Measurements from ENCODE around the gene SLCO4C1. TPM values are rescaled to one million over a fixed set of nuclear protein-coding genes. Genes with fewer than 3 reads are reported as not detected.
"Not testable (repeated sequence)": the region's sequence is repeated elsewhere in the genome, so short reads cannot be mapped to it uniquely, and the experiment has no call there.

Gene SLCO4C1, protein sequence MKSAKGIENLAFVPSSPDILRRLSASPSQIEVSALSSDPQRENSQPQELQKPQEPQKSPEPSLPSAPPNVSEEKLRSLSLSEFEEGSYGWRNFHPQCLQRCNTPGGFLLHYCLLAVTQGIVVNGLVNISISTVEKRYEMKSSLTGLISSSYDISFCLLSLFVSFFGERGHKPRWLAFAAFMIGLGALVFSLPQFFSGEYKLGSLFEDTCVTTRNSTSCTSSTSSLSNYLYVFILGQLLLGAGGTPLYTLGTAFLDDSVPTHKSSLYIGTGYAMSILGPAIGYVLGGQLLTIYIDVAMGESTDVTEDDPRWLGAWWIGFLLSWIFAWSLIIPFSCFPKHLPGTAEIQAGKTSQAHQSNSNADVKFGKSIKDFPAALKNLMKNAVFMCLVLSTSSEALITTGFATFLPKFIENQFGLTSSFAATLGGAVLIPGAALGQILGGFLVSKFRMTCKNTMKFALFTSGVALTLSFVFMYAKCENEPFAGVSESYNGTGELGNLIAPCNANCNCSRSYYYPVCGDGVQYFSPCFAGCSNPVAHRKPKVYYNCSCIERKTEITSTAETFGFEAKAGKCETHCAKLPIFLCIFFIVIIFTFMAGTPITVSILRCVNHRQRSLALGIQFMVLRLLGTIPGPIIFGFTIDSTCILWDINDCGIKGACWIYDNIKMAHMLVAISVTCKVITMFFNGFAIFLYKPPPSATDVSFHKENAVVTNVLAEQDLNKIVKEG
- total RNA-seq (1.0 TPM), polyA plus RNA-seq (0.75 TPM)
- long read RNA-seq, donor 1, result 0 reads
- long read RNA-seq, donor 2, result 0 reads
- long read RNA-seq, donor 3, result 0 reads
- long read RNA-seq, donor 4, result 0 reads
- long read RNA-seq, donor 5, result 0 reads
- long read RNA-seq, donor 6, result 0 reads
- long read RNA-seq, donor 7, result 0 reads
- long read RNA-seq, donor 8, result 0 reads
- long read RNA-seq, donor 9, result 0 reads
- long read RNA-seq, donor 10, result 0 reads

GRCh38 chr5:102296178-102296817, at the start of gene SLCO4C1:
TSS of gene SLCO4C1 (minus strand) at chr5:102296284. CDS start at chr5:102296262, 22 bp downstream.
- Histone ChIP-seq H3K27ac (ENCODE audit: low read depth in 1 of 2, low read length in 1 of 2) (peak within 1 kb of the TSS; percentile 33 to 79), H3K4me3 (ENCODE audit: low read length in 2 of 2) (peak within 1 kb of the TSS; percentile 51 to 61), H3K9me3 (ENCODE audit: control insufficient read depth in 2 of 2, insufficient read depth in 1 of 2, low read length in 1 of 2) (peaks cover 0 to 5% of the 10 kb centered on the region in 2 donors), H3K27me3 (ENCODE audit: control insufficient read depth in 2 of 2, insufficient read depth in 1 of 2, low read length in 1 of 2) (peaks cover 0 to 3% of the 10 kb centered on the region in 2 donors), H3K4me1 (ENCODE audit: control insufficient read depth in 2 of 2, insufficient read depth in 2 of 2, low read length in 2 of 2) (peaks cover 7 to 11% of the 10 kb centered on the region in 2 donors), H3K36me3 (ENCODE audit: control insufficient read depth in 2 of 2, insufficient read depth in 2 of 2, low read length in 1 of 2) (no peaks in the 10 kb centered on the region)
- DNase-seq (ENCODE audit: low read depth in 6 of 9, low spot score in 9 of 9), result peak; percentile 43 to 90 (median 76)
- WGBS, result 3% methylated on average over 42 of the region's 42 CpGs

- Histone ChIP-seq H3K36me3 (ENCODE audit: control insufficient read depth in 2 of 2, insufficient read depth in 2 of 2, low read length in 1 of 2) (no peaks in the 10 kb centered on the region), H3K27me3 (ENCODE audit: control insufficient read depth in 2 of 2, insufficient read depth in 1 of 2, low read length in 1 of 2) (no peaks in the 10 kb centered on the region), H3K4me1 (ENCODE audit: control insufficient read depth in 2 of 2, insufficient read depth in 2 of 2, low read length in 2 of 2) (no peaks in the 10 kb centered on the region), H3K4me3 (ENCODE audit: low read length in 2 of 2) (no peak overlapping the region), H3K27ac (ENCODE audit: low read depth in 1 of 2, low read length in 1 of 2) (no peak overlapping the region), H3K9me3 (ENCODE audit: control insufficient read depth in 2 of 2, insufficient read depth in 1 of 2, low read length in 1 of 2) (no peaks in the 10 kb centered on the region)
- DNase-seq (ENCODE audit: low read depth in 6 of 9, low spot score in 9 of 9), result no peak
- WGBS, result 88% methylated on average over 2 of the region's 2 CpGs
Observed at GRCh38 chr5:102341681-102342288, 45.7 kb upstream of the SLCO4C1 start.

GRCh38 chr5:102324714-102325113, 28.6 kb upstream of the SLCO4C1 start:
- no peak for DNase-seq (ENCODE audit: low read depth in 6 of 9, low spot score in 9 of 9)
- Histone ChIP-seq H3K36me3 (ENCODE audit: control insufficient read depth in 2 of 2, insufficient read depth in 2 of 2, low read length in 1 of 2) (no peaks in the 10 kb centered on the region), H3K4me1 (ENCODE audit: control insufficient read depth in 2 of 2, insufficient read depth in 2 of 2, low read length in 2 of 2) (no peaks in the 10 kb centered on the region), H3K27me3 (ENCODE audit: control insufficient read depth in 2 of 2, insufficient read depth in 1 of 2, low read length in 1 of 2) (no peaks in the 10 kb centered on the region), H3K27ac (ENCODE audit: low read depth in 1 of 2, low read length in 1 of 2) (no peak overlapping the region), H3K4me3 (ENCODE audit: low read length in 2 of 2) (no peak overlapping the region), H3K9me3 (ENCODE audit: control insufficient read depth in 2 of 2, insufficient read depth in 1 of 2, low read length in 1 of 2) (peaks cover 0 to 3% of the 10 kb centered on the region in 2 donors)
- 97% methylated on average over 2 of the region's 2 CpGs for WGBS

DNA sequence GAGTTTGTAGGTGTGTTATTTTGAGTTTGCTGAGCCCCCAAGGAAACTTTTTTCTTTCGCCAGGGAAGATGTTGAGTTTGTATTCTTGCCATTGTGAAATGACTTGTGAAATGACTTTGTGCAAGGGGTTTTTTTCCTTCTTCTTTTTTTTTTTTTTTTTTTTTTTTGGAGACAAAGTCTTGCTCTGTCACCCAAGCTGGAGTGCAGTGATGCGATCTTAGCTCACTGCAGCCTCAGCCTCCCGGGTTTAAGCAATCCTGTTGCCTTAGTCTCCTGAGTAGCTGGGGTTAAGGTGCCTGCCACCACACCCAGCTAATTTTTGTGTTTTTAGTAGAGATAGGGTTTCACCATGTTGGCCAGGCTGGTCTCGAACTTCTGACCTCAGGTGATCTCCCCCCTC, 22.7 kb upstream of the SLCO4C1 start:
- H3K27ac ChIP-seq (ENCODE audit: low read depth in 1 of 2, low read length in 1 of 2); H3K9me3 ChIP-seq (ENCODE audit: control insufficient read depth in 2 of 2, insufficient read depth in 1 of 2, low read length in 1 of 2); H3K36me3 ChIP-seq (ENCODE audit: control insufficient read depth in 2 of 2, insufficient read depth in 2 of 2, low read length in 1 of 2); H3K27me3 ChIP-seq (ENCODE audit: control insufficient read depth in 2 of 2, insufficient read depth in 1 of 2, low read length in 1 of 2); H3K4me1 ChIP-seq (ENCODE audit: control insufficient read depth in 2 of 2, insufficient read depth in 2 of 2, low read length in 2 of 2); DNase-seq (ENCODE audit: low read depth in 6 of 9, low spot score in 9 of 9); H3K4me3 ChIP-seq (ENCODE audit: low read length in 2 of 2): not testable (repeated sequence)
- WGBS, result 94% methylated on average over 4 of the region's 4 CpGs

DNA sequence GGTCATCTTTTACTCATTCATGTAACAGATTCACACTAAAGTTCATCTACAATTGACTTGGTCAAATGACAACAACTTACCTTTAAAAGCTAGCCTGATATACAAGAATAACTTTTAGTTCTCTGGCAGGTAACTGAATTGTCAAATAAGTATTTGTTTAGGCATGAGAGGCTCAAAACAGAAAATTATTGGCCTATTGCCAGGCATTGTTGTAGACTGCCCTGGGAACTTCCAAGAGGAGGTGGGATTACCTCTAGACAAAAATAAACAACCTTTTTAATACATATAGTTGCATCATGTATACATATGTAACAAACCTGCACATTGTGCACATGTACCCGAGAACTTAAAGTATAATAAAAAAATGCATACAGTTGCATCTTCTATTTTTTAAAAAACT, 18.2 kb upstream of the SLCO4C1 start:
- no peaks in the 10 kb centered on the region for H3K9me3 ChIP-seq (ENCODE audit: control insufficient read depth in 2 of 2, insufficient read depth in 1 of 2, low read length in 1 of 2)
- no peak for DNase-seq (ENCODE audit: low read depth in 6 of 9, low spot score in 9 of 9)
- no peak overlapping the region for H3K27ac ChIP-seq (ENCODE audit: low read depth in 1 of 2, low read length in 1 of 2)
- WGBS, result 98% methylated on average over 1 of the region's 1 CpG
- H3K36me3 ChIP-seq (ENCODE audit: control insufficient read depth in 2 of 2, insufficient read depth in 2 of 2, low read length in 1 of 2), result no peaks in the 10 kb centered on the region
- H3K4me3 ChIP-seq (ENCODE audit: low read length in 2 of 2), result no peak overlapping the region
- H3K27me3 ChIP-seq (ENCODE audit: control insufficient read depth in 2 of 2, insufficient read depth in 1 of 2, low read length in 1 of 2), result no peaks in the 10 kb centered on the region
- H3K4me1 ChIP-seq (ENCODE audit: control insufficient read depth in 2 of 2, insufficient read depth in 2 of 2, low read length in 2 of 2), result no peaks in the 10 kb centered on the region

DNA sequence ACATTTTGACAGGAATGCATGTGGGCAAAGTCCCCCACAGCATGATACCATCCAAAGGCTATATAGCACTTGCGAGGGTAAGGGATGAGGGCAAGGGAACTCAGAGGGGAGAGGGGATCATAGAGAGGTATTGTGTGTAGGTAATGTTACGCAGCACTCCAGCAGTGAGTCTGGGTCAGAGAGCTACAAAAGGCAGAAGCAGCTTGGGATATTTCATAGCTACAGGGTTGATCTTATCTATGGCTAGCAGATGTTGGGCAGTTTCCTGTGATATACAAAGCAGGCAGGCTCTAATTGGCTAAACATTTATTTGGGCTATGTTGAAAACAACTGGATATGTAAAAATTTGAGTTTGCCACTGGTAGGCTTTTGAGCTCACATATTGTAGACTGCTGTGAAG, 17.8 kb upstream of the SLCO4C1 start:
- H3K4me1 ChIP-seq (ENCODE audit: control insufficient read depth in 2 of 2, insufficient read depth in 2 of 2, low read length in 2 of 2), result no peaks in the 10 kb centered on the region

DNA sequence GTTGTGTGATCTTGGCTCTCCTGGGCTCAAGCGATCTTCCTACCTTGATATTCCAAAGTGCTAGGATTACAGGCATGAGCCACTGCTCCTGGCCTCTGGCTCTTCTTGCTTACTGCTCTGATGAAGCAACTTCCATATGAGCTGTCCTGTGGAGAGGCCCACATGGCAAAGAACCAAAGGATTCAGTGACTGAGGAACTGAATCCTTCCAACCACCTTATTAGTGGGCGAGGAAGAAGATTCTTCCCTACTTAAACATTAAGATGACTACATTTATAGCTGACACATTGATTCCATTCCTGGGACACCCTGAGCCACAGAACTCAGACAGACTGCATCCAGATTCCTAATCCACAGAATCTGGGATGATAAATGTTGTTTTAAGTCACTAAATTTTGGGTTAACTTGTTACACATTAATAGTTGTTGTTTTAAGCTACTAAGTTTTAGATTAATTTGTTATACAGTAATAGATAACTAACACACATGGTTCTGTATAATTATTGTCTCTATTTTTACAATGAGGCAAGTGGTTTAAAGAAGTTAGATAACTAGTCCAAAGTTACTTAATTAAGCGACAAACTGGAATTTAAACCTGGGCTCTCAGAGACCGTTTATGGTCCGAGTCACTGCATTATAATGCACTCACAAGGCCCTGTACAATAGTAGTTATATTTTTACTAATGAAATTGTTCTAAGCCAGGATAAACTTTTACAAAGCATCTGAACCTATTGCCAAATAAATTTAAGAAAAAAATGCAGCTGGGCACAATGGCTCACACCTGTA, 16.7 kb upstream of the SLCO4C1 start:
- H3K4me3 ChIP-seq (ENCODE audit: low read length in 2 of 2), result no peak overlapping the region
- H3K9me3 ChIP-seq (ENCODE audit: control insufficient read depth in 2 of 2, insufficient read depth in 1 of 2, low read length in 1 of 2), result no peaks in the 10 kb centered on the region
- no peak for DNase-seq (ENCODE audit: low read depth in 6 of 9, low spot score in 9 of 9)
- no peaks in the 10 kb centered on the region for H3K4me1 ChIP-seq (ENCODE audit: control insufficient read depth in 2 of 2, insufficient read depth in 2 of 2, low read length in 2 of 2)
- H3K36me3 ChIP-seq (ENCODE audit: control insufficient read depth in 2 of 2, insufficient read depth in 2 of 2, low read length in 1 of 2), result no peaks in the 10 kb centered on the region
- H3K27ac ChIP-seq (ENCODE audit: low read depth in 1 of 2, low read length in 1 of 2), result no peak overlapping the region
- no peaks in the 10 kb centered on the region for H3K27me3 ChIP-seq (ENCODE audit: control insufficient read depth in 2 of 2, insufficient read depth in 1 of 2, low read length in 1 of 2)
- 98% methylated on average over 5 of the region's 5 CpGs for WGBS

More for the DNA sequence above, 17.8 kb upstream of the SLCO4C1 start:
- no peak for DNase-seq (ENCODE audit: low read depth in 6 of 9, low spot score in 9 of 9)
- H3K36me3 ChIP-seq (ENCODE audit: control insufficient read depth in 2 of 2, insufficient read depth in 2 of 2, low read length in 1 of 2), result no peaks in the 10 kb centered on the region
- H3K9me3 ChIP-seq (ENCODE audit: control insufficient read depth in 2 of 2, insufficient read depth in 1 of 2, low read length in 1 of 2), result no peaks in the 10 kb centered on the region
- H3K27me3 ChIP-seq (ENCODE audit: control insufficient read depth in 2 of 2, insufficient read depth in 1 of 2, low read length in 1 of 2), result no peaks in the 10 kb centered on the region
- WGBS, result 59% methylated on average over 2 of the region's 2 CpGs
- no peak overlapping the region for H3K27ac ChIP-seq (ENCODE audit: low read depth in 1 of 2, low read length in 1 of 2)
- H3K4me3 ChIP-seq (ENCODE audit: low read length in 2 of 2), result no peak overlapping the region

DNA sequence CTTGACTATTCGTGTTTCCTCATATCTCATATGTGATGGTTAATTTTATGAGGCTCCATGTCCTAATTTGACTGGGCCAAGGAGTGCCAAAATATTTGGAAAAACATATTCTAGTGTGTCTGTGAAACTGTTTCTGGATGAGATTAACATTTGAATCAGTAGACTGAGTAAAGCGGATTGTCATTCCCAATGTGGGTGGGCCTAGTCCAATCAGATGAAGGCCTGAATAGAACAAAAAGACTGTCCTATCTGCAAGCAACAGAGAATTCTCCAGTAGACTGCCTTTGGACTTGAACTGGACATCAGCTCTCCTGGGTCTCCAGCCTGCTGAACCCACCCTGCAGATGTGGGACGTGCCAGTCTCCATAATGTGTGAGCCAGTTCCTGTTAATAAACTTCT, 13.5 kb upstream of the SLCO4C1 start:
- WGBS, result 98% methylated on average over 3 of the region's 3 CpGs
- no peak for DNase-seq (ENCODE audit: low read depth in 6 of 9, low spot score in 9 of 9)
- no peaks in the 10 kb centered on the region for H3K27me3 ChIP-seq (ENCODE audit: control insufficient read depth in 2 of 2, insufficient read depth in 1 of 2, low read length in 1 of 2)

More for the DNA sequence above, 13.5 kb upstream of the SLCO4C1 start:
- H3K27ac ChIP-seq (ENCODE audit: low read depth in 1 of 2, low read length in 1 of 2), result no peak overlapping the region
- no peaks in the 10 kb centered on the region for H3K4me1 ChIP-seq (ENCODE audit: control insufficient read depth in 2 of 2, insufficient read depth in 2 of 2, low read length in 2 of 2)
- no peak overlapping the region for H3K4me3 ChIP-seq (ENCODE audit: low read length in 2 of 2)
- H3K36me3 ChIP-seq (ENCODE audit: control insufficient read depth in 2 of 2, insufficient read depth in 2 of 2, low read length in 1 of 2), result no peaks in the 10 kb centered on the region
- H3K9me3 ChIP-seq (ENCODE audit: control insufficient read depth in 2 of 2, insufficient read depth in 1 of 2, low read length in 1 of 2), result no peaks in the 10 kb centered on the region
